Lower leg skin (tissue), 3 donors: ENCODE data around the gene GPR78.

ENCODE experiments used
- CTCF ChIP-seq, 3 donors: fragments of 450-650 bp; IDR thresholded peaks; one replicate each; pipeline ENCODE4 v1.5.1; 2016; ENCODE audit warnings: antibody characterized with exemption in 3 of 3, mild to moderate bottlenecking in 3 of 3, moderate library complexity in 2 of 3
- POLR2A ChIP-seq, 2 donors: fragments of 450-650 bp; IDR thresholded peaks; one replicate each; pipeline ENCODE4 v1.6.1; 2016 to 2017; ENCODE audit warnings: antibody characterized with exemption in 2 of 2, mild to moderate bottlenecking in 1 of 2, moderate library complexity in 1 of 2

DNA sequence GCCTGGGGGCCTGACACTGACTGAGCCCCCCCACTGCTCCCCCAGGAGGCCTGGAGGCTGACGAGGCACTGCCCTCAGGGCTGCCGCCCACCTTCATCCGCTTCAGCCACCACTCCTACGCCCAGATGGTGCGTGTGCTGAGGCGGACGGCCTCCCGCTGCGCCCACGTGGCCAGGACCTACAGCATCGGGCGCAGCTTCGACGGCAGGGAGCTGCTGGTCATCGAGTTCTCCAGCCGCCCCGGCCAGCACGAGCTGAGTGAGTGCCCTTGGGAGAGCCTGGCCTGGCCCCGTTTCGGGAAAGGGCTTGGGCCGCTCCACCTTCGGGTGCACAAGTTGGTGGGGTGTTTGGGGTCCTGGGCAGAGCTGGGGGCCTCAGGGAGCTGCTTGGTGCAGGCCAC is 23.7 kb downstream of the GPR78 start:
- TF ChIP-seq CTCF (IDR thresholded peaks at IDR 0.05) (no peak), POLR2A (IDR thresholded peaks at IDR 0.05) (no peak)
